Fibroblast of lung (primary cell): ENCODE results near the gene CPB1. TPM values are rescaled to one million over a fixed set of nuclear protein-coding genes. Genes with fewer than 3 reads are reported as not detected.

Source experiments
- DNase-seq, 2 donors: peaks; one replicate each; pipeline versions ENCODE4 v3.0.0 to v3.0.0-alpha.2; 2010; ENCODE audit warnings: low read depth in 2 of 2
- H2AFZ ChIP-seq: 2 replicates; pipeline ENCODE4 v1.5.1; 2012; ENCODE audit warnings: low read length, control low read depth, inconsistent platforms
- H3K27ac ChIP-seq: 2 replicates; pipeline ENCODE4 v1.5.1; 2011; ENCODE audit warnings: low read length, control low read depth; ENCODE audit not compliant: insufficient read depth
- H3K27me3 ChIP-seq: 2 replicates; pipeline ENCODE4 v1.5.1; 2011; ENCODE audit warnings: mild to moderate bottlenecking, low read length; ENCODE audit not compliant: control insufficient read depth, insufficient read depth
- H3K36me3 ChIP-seq: 2 replicates; pipeline ENCODE4 v1.5.1; 2011; ENCODE audit warnings: low read length; ENCODE audit not compliant: control insufficient read depth, insufficient read depth
- H3K4me1 ChIP-seq: 2 replicates; pipeline ENCODE4 v1.5.1; 2011; ENCODE audit warnings: low read length; ENCODE audit not compliant: control insufficient read depth, insufficient read depth; ENCODE audit errors: extremely low read depth
- H3K4me2 ChIP-seq: 2 replicates; pipeline ENCODE4 v1.5.1; 2011; ENCODE audit warnings: low read length, control low read depth; ENCODE audit not compliant: insufficient read depth; ENCODE audit errors: extremely low read depth
- H3K4me3 ChIP-seq, 4 experiments: fragments of 200-600 bp in 1 of 4; sonication (generic) in 1 of 4; replicated peaks in 1 of 4; 2 replicates each; pipeline ENCODE4 v1.5.1; 2011 to 2016; ENCODE audit warnings: low read length in 4 of 4, low read depth in 3 of 4, mild to moderate bottlenecking in 3 of 4, control low read depth in 2 of 4, inconsistent platforms in 1 of 4, mixed read lengths in 1 of 4; ENCODE audit not compliant: insufficient read depth in 1 of 4; ENCODE audit errors: control extremely low read depth in 1 of 4
- H3K79me2 ChIP-seq: 2 replicates; pipeline ENCODE4 v1.5.1; 2012; ENCODE audit warnings: mild to moderate bottlenecking, low read length, inconsistent platforms; ENCODE audit not compliant: control insufficient read depth, insufficient read depth
- H3K9ac ChIP-seq: 2 replicates; pipeline ENCODE4 v1.5.1; 2011; ENCODE audit warnings: mild to moderate bottlenecking, low read length, control low read depth; ENCODE audit not compliant: insufficient read depth
- H3K9me3 ChIP-seq: 2 replicates; pipeline ENCODE4 v1.5.1; 2012; ENCODE audit warnings: low read depth, low read length; ENCODE audit not compliant: control insufficient read depth, insufficient read depth
- H4K20me1 ChIP-seq: 2 replicates; pipeline ENCODE4 v1.5.1; 2011; ENCODE audit warnings: low read length; ENCODE audit not compliant: control insufficient read depth, insufficient read depth; ENCODE audit errors: extremely low read depth
- CTCF ChIP-seq, 2 donors: IDR thresholded peaks in 1 of 2; conservative IDR thresholded peaks in 1 of 2; 1 replicate in 1 of 2; 2 replicates in 1 of 2; pipeline ENCODE4 v1.5.1; 2011 to 2012; ENCODE audit warnings: low read length in 2 of 2, control low read depth in 1 of 2, inconsistent platforms in 1 of 2, low read depth in 1 of 2, mild to moderate bottlenecking in 1 of 2
- EZH2 ChIP-seq: IDR thresholded peaks from 2 replicates; pipeline ENCODE4 v1.5.1; 2012; ENCODE audit warnings: low read length, control low read depth, mild to moderate bottlenecking; ENCODE audit errors: missing control alignments
- polyA plus RNA-seq, 2 donors: library from polyadenylated mRNA; depleted of rRNA in 1 of 2; stranded (reverse) in 1 of 2; unstranded in 1 of 2; fragments of >200 nt; gene quantifications; 2 replicates each; pipeline ENCODE4 v1.2.1, GENCODE V29; 2011 to 2012; ENCODE audit warnings: missing spikeins in 1 of 2
- total RNA-seq: library from RNA; depleted of rRNA; stranded (reverse); fragments of >200 nt; gene quantifications from 2 replicates; pipeline ENCODE4 v1.2.1, GENCODE V29; 2014

The CPB1 gene
- total and polyA plus RNA-seq, 2 donors (not counting 1 experiment from before 2014, with no cell fraction given): 0.07 TPM; not detected in 1

GRCh38 chr3:148863297-148863696 is 35.7 kb downstream of the CPB1 start:
- Histone ChIP-seq H3K9me3 (no peaks in the 10 kb centered on the region), H3K9ac (no peak overlapping the region), H4K20me1 (no peaks in the 10 kb centered on the region), H3K27ac (no peak overlapping the region), H2AFZ (no peak overlapping the region), H3K4me1 (no peaks in the 10 kb centered on the region), H3K36me3 (no peaks in the 10 kb centered on the region), H3K27me3 (no peaks in the 10 kb centered on the region), H3K79me2 (no peaks in the 10 kb centered on the region), H3K4me2 (no peak overlapping the region), H3K4me3 (no peak overlapping the region)
- TF ChIP-seq CTCF (conservative IDR thresholded peaks at IDR 0.05 in 1 of 2, IDR thresholded peaks at IDR 0.05 in 1 of 2; ENCODE audit: low read depth in 1 of 2, low read length in 2 of 2) (no peak), EZH2 (no peak)
- no peak for DNase-seq

GRCh38 chr3:148863814-148864213 is 36.2 kb downstream of the CPB1 start:
- no peak overlapping the region for H3K9ac ChIP-seq
- no peak overlapping the region for H3K4me2 ChIP-seq
- H3K9me3 ChIP-seq: no peaks in the 10 kb centered on the region
- H3K4me3 ChIP-seq: no peak overlapping the region
- DNase-seq: no peak
- H3K27ac ChIP-seq: no peak overlapping the region
- H3K4me1 ChIP-seq: no peaks in the 10 kb centered on the region
- no peaks in the 10 kb centered on the region for H4K20me1 ChIP-seq
- no peak overlapping the region for H2AFZ ChIP-seq
- no peaks in the 10 kb centered on the region for H3K36me3 ChIP-seq
- TF ChIP-seq EZH2 (no peak), CTCF (conservative IDR thresholded peaks at IDR 0.05 in 1 of 2, IDR thresholded peaks at IDR 0.05 in 1 of 2; ENCODE audit: low read depth in 1 of 2, low read length in 2 of 2) (no peak)
- H3K27me3 ChIP-seq: no peaks in the 10 kb centered on the region
- no peaks in the 10 kb centered on the region for H3K79me2 ChIP-seq

GRCh38 chr3:148865049-148865448 is 37.4 kb downstream of the CPB1 start, which contains the start of gene CPA3:
Gene CPA3, plus strand, starts transcription at chr3:148865296. Its CDS starts 12 bp downstream, at chr3:148865308.
- H3K9ac ChIP-seq: no peak within 1 kb of the TSS
- H3K4me1 ChIP-seq: no peaks in the 10 kb centered on the region
- DNase-seq: no peak
- H4K20me1 ChIP-seq: no peaks in the 10 kb centered on the region
- no peaks in the 10 kb centered on the region for H3K36me3 ChIP-seq
- no peak within 1 kb of the TSS for H3K27ac ChIP-seq
- H3K4me2 ChIP-seq: no peak within 1 kb of the TSS
- H2AFZ ChIP-seq: no peak within 1 kb of the TSS
- H3K4me3 ChIP-seq: no peak within 1 kb of the TSS
- no peaks in the 10 kb centered on the region for H3K27me3 ChIP-seq
- H3K79me2 ChIP-seq: no peaks in the 10 kb centered on the region
- TF ChIP-seq CTCF (conservative IDR thresholded peaks at IDR 0.05 in 1 of 2, IDR thresholded peaks at IDR 0.05 in 1 of 2; ENCODE audit: low read depth in 1 of 2, low read length in 2 of 2) (no peak), EZH2 (no peak)
- H3K9me3 ChIP-seq: no peaks in the 10 kb centered on the region
